Dermis blood vessel endothelial cell (primary cell): ENCODE results near the gene SLC20A1. TPM values are rescaled to one million over a fixed set of nuclear protein-coding genes. Genes with fewer than 3 reads are reported as not detected.
"Not testable (repeated sequence)": the region's sequence is repeated elsewhere in the genome, so short reads cannot be mapped to it uniquely, and the experiment has no call there.

Source experiments
- DNase-seq: peaks from one replicate; pipeline ENCODE4 v3.0.0; 2010
- total RNA-seq: library from RNA; depleted of rRNA; stranded (reverse); fragments of >200 nt; gene quantifications from 2 replicates; pipeline ENCODE4 v1.2.3, GENCODE V29; 2014

The SLC20A1 gene
- total RNA-seq, 1 donor from 2014 or later: 31.1 TPM

GRCh38 chr2:112646791-112647689 is 1.3 kb downstream of the SLC20A1 start:
- peak; percentile 40 for DNase-seq

GRCh38 chr2:112648081-112648480 is 2.3 kb downstream of the SLC20A1 start:
- DNase-seq: peak; percentile 35

GRCh38 chr2:112656679-112657078 is 10.9 kb downstream of the SLC20A1 start:
- DNase-seq: no peak

GRCh38 chr2:112658301-112658700 is 12.6 kb downstream of the SLC20A1 start:
- no peak for DNase-seq

GRCh38 chr2:112658839-112659667 is 13.3 kb downstream of the SLC20A1 start:
- no peak for DNase-seq

- DNase-seq: no peak
Observed at GRCh38 chr2:112660138-112660537, 14.4 kb downstream of the SLC20A1 start.

GRCh38 chr2:112661656-112662305 is 16.0 kb downstream of the SLC20A1 start:
- no peak for DNase-seq

GRCh38 chr2:112662704-112663103 is 17.0 kb downstream of the SLC20A1 start:
- DNase-seq: no peak

GRCh38 chr2:112664689-112665088 is 18.9 kb downstream of the SLC20A1 start:
- no peak for DNase-seq

GRCh38 chr2:112665113-112665780 is 19.5 kb downstream of the SLC20A1 start:
- no peak for DNase-seq

GRCh38 chr2:112666761-112667122 is 21.0 kb downstream of the SLC20A1 start:
- DNase-seq: no peak

- not testable (repeated sequence) for DNase-seq
Observed at GRCh38 chr2:112667540-112667939, 21.8 kb downstream of the SLC20A1 start.

GRCh38 chr2:112669667-112670066 is 23.9 kb downstream of the SLC20A1 start:
- no peak for DNase-seq

GRCh38 chr2:112670252-112671022 is 24.7 kb downstream of the SLC20A1 start:
- DNase-seq: no peak

- DNase-seq: no peak
Observed at GRCh38 chr2:112671801-112672200, 26.1 kb downstream of the SLC20A1 start.

GRCh38 chr2:112673008-112673407 is 27.3 kb downstream of the SLC20A1 start:
- no peak for DNase-seq

GRCh38 chr2:112674229-112674628 is 28.5 kb downstream of the SLC20A1 start:
- peak; percentile 85 for DNase-seq

GRCh38 chr2:112679484-112679883 is 33.7 kb downstream of the SLC20A1 start:
- no peak for DNase-seq

GRCh38 chr2:112680666-112681101 is 34.9 kb downstream of the SLC20A1 start:
- no peak for DNase-seq

- no peak for DNase-seq
Observed at GRCh38 chr2:112682101-112682500, 36.4 kb downstream of the SLC20A1 start.

- peak; percentile 21 for DNase-seq
Observed at GRCh38 chr2:112683550-112684414, 38.0 kb downstream of the SLC20A1 start.
